Adipose tissue (tissue), 3 donors: ENCODE data around the gene NFKBIZ. TPM values are rescaled to one million over a fixed set of nuclear protein-coding genes. Genes with fewer than 3 reads are reported as not detected.

ENCODE experiments used
- H3K27ac ChIP-seq: one replicate; pipeline ENCODE4 v1.5.1; 2013; ENCODE audit warnings: low read depth, low read length
- WGBS, 3 donors: extraction: QIAGEN DNeasy Blood & Tissue Kit; methylation state at CpG; one replicate each; pipeline ENCODE4 v1.1.7; 2013; 5-methylcytosine and 5-hydroxymethylcytosine counted together
- polyA plus RNA-seq, 3 donors: library from polyadenylated mRNA; stranded (reverse); fragments of 200-250 nt; gene quantifications; one replicate each; pipeline ENCODE4 v1.2.3, GENCODE V29; 2013
- donor health status: healthy with polysubstance abuse.
- donor health status: Bipolar disorder and iron deficiency.
- donor health status: healthy.

NFKBIZ gene
- polyA plus RNA-seq, 3 donors = 9.4 to 94.0 (median 41.7) TPM

GRCh38 chr3:101823525-101823924 lies 25.8 kb upstream of the NFKBIZ start:
- 82 to 84% (median 84%) methylated on average over 5 of the region's 5 CpGs for WGBS, 3 donors
- no peak overlapping the region for H3K27ac ChIP-seq

GRCh38 chr3:101824702-101825101 lies 24.6 kb upstream of the NFKBIZ start:
- no peak overlapping the region for H3K27ac ChIP-seq
- 52 to 66% (median 55%) methylated on average over 3 of the region's 3 CpGs for WGBS, 3 donors

GRCh38 chr3:101825904-101826445 lies 23.3 kb upstream of the NFKBIZ start:
- WGBS, 3 donors = 40 to 68% (median 67%) methylated on average over 2 of the region's 2 CpGs
- no peak overlapping the region for H3K27ac ChIP-seq

GRCh38 chr3:101827211-101828174 lies 21.8 kb upstream of the NFKBIZ start:
- no peak overlapping the region for H3K27ac ChIP-seq
- WGBS, 3 donors = 2 to 3% (median 2%) methylated on average over 30 of the region's 30 CpGs

GRCh38 chr3:101828276-101828675 lies 21.0 kb upstream of the NFKBIZ start:
- 8 to 13% (median 12%) methylated on average over 3 of the region's 3 CpGs for WGBS, 3 donors
- no peak overlapping the region for H3K27ac ChIP-seq

GRCh38 chr3:101828691-101829436 lies 20.4 kb upstream of the NFKBIZ start:
- no peak overlapping the region for H3K27ac ChIP-seq
- WGBS, 3 donors = 24 to 52% (median 25%) methylated on average over 9 of the region's 9 CpGs

GRCh38 chr3:101829437-101829830 lies 19.9 kb upstream of the NFKBIZ start:
- WGBS, 3 donors = 37 to 50% (median 46%) methylated on average over 2 of the region's 2 CpGs
- no peak overlapping the region for H3K27ac ChIP-seq

GRCh38 chr3:101829874-101830273 lies 19.4 kb upstream of the NFKBIZ start:
- no peak overlapping the region for H3K27ac ChIP-seq
- WGBS, 3 donors = 60 to 65% (median 61%) methylated on average over 2 of the region's 2 CpGs

- WGBS, 3 donors = 29 to 83% (median 74%) methylated on average over 2 of the region's 2 CpGs
- no peak overlapping the region for H3K27ac ChIP-seq
These were observed 15.8 kb upstream of the NFKBIZ start for GRCh38 chr3:101833446-101833974.

GRCh38 chr3:101835676-101836075 lies 13.6 kb upstream of the NFKBIZ start:
- WGBS, 3 donors = 95 to 99% (median 96%) methylated on average over 2 of the region's 2 CpGs
- no peak overlapping the region for H3K27ac ChIP-seq

GRCh38 chr3:101836160-101836559 lies 13.2 kb upstream of the NFKBIZ start:
- H3K27ac ChIP-seq = no peak overlapping the region
- 94 to 98% (median 96%) methylated on average over 6 of the region's 6 CpGs for WGBS, 3 donors

GRCh38 chr3:101836652-101837598 lies 12.4 kb upstream of the NFKBIZ start:
- WGBS, 3 donors = 55 to 65% (median 55%) methylated on average over 3 of the region's 3 CpGs
- H3K27ac ChIP-seq = no peak overlapping the region

- 84 to 95% (median 94%) methylated on average over 2 of the region's 2 CpGs for WGBS, 3 donors
- no peak overlapping the region for H3K27ac ChIP-seq
These were observed 10.6 kb upstream of the NFKBIZ start for GRCh38 chr3:101838691-101839090.

- H3K27ac ChIP-seq = no peak overlapping the region
These were observed 9.2 kb upstream of the NFKBIZ start for GRCh38 chr3:101840066-101840465.

GRCh38 chr3:101842245-101842934 lies 6.9 kb upstream of the NFKBIZ start:
- 78 to 89% (median 87%) methylated on average over 2 of the region's 2 CpGs for WGBS, 3 donors
- no peak overlapping the region for H3K27ac ChIP-seq

- no peak overlapping the region for H3K27ac ChIP-seq
- 73 to 93% (median 88%) methylated on average over 3 of the region's 3 CpGs for WGBS, 3 donors
These were observed 6.4 kb upstream of the NFKBIZ start for GRCh38 chr3:101842935-101843330.

GRCh38 chr3:101845425-101845824 lies 3.9 kb upstream of the NFKBIZ start:
- no peak overlapping the region for H3K27ac ChIP-seq
- WGBS, 3 donors = 68 to 99% (median 96%) methylated on average over 2 of the region's 2 CpGs
